Measurements from ENCODE around the gene ZNF761. TPM values are rescaled to one million over a fixed set of nuclear protein-coding genes. Genes with fewer than 3 reads are reported as not detected.
"Not testable (repeated sequence)": the region's sequence is repeated elsewhere in the genome, so short reads cannot be mapped to it uniquely, and the experiment has no call there.

Gene ZNF761
- total RNA-seq, 1 donor from 2014 or later = 22.1 TPM

GRCh38 chr19:53485046-53486004, 53.5 kb downstream of the ZNF761 start:
- no peak overlapping the region for H3K4me3 ChIP-seq
- H3K4me3 Mint-ChIP-seq = no peak overlapping the region
- peaks cover 62% of the 10 kb centered on the region for H3K9me3 Mint-ChIP-seq
- DNase-seq (ENCODE audit: low spot score) = no peak
- no peaks in the 10 kb centered on the region for H3K27me3 Mint-ChIP-seq (ENCODE audit: insufficient read depth, low read depth)
- no peaks in the 10 kb centered on the region for H3K27me3 ChIP-seq
- H3K36me3 ChIP-seq = peaks cover 9% of the 10 kb centered on the region
- H3K79me2 ChIP-seq (ENCODE audit: low read depth) = peaks cover 9% of the 10 kb centered on the region
- no peak overlapping the region for H3K27ac Mint-ChIP-seq
- no peak overlapping the region for H3K9ac ChIP-seq
- no peak overlapping the region for H3K27ac ChIP-seq
- no peaks in the 10 kb centered on the region for H3K4me1 ChIP-seq
- H3K4me2 ChIP-seq = no peak overlapping the region
- no peaks in the 10 kb centered on the region for H4K20me1 ChIP-seq (ENCODE audit: low read depth)
- peaks cover 7% of the 10 kb centered on the region for H3K9me3 ChIP-seq (ENCODE audit: low read depth)
- H2AFZ ChIP-seq (replicated peaks) = no peak overlapping the region
- H3K36me3 Mint-ChIP-seq = peaks cover 74% of the 10 kb centered on the region
- no peaks in the 10 kb centered on the region for H3K4me1 Mint-ChIP-seq
- H3F3A ChIP-seq (ENCODE audit: low read depth) = no peaks in the 10 kb centered on the region
- TF ChIP-seq CTCF (IDR thresholded peaks at IDR 0.05) = no peak
- TF ChIP-seq EZH2phosphoT487 (IDR thresholded peaks at IDR 0.05) = no peak
- TF ChIP-seq EZH2 (IDR thresholded peaks at IDR 0.05) = no peak

- no peak for DNase-seq (ENCODE audit: low spot score)
- peaks cover 2% of the 10 kb centered on the region for H3K27me3 Mint-ChIP-seq (ENCODE audit: insufficient read depth, low read depth)
- no peaks in the 10 kb centered on the region for H4K20me1 ChIP-seq (ENCODE audit: low read depth)
Measured at GRCh38 chr19:53492153-53492552, 60.4 kb downstream of the ZNF761 start.

GRCh38 chr19:53497311-53498023, 65.7 kb downstream of the ZNF761 start:
- Mint-ChIP-seq H3K36me3 (peaks cover 20% of the 10 kb centered on the region), H3K9me3 (peaks cover 27% of the 10 kb centered on the region), H3K27ac (peak overlapping the region; percentile 47)
- not testable (repeated sequence) for H3K9ac ChIP-seq; H2AFZ ChIP-seq (replicated peaks); H3K4me3 ChIP-seq; H3K9me3 ChIP-seq (ENCODE audit: low read depth); H3K27ac ChIP-seq; H3K4me2 ChIP-seq; H3F3A ChIP-seq (ENCODE audit: low read depth); DNase-seq (ENCODE audit: low spot score); H3K27me3 ChIP-seq; H3K4me3 Mint-ChIP-seq; H4K20me1 ChIP-seq (ENCODE audit: low read depth); H3K4me1 Mint-ChIP-seq; H3K79me2 ChIP-seq (ENCODE audit: low read depth); H3K27me3 Mint-ChIP-seq (ENCODE audit: insufficient read depth, low read depth); H3K4me1 ChIP-seq
- peaks cover 11% of the 10 kb centered on the region for H3K36me3 ChIP-seq

More at GRCh38 chr19:53492153-53492552, 60.4 kb downstream of the ZNF761 start:
- Histone ChIP-seq H3K4me3 (no peak overlapping the region), H3F3A (ENCODE audit: low read depth) (no peaks in the 10 kb centered on the region), H3K27ac (no peak overlapping the region), H2AFZ (replicated peaks) (no peak overlapping the region), H3K4me2 (no peak overlapping the region), H3K79me2 (ENCODE audit: low read depth) (no peaks in the 10 kb centered on the region), H3K27me3 (no peaks in the 10 kb centered on the region), H3K9ac (no peak overlapping the region), H3K36me3 (peaks cover 41% of the 10 kb centered on the region), H3K9me3 (ENCODE audit: low read depth) (no peaks in the 10 kb centered on the region), H3K4me1 (no peaks in the 10 kb centered on the region)
- no peak overlapping the region for H3K27ac Mint-ChIP-seq
- H3K4me3 Mint-ChIP-seq = no peak overlapping the region
- peaks cover 63% of the 10 kb centered on the region for H3K36me3 Mint-ChIP-seq
- peaks cover 64% of the 10 kb centered on the region for H3K9me3 Mint-ChIP-seq
- peaks cover 1% of the 10 kb centered on the region for H3K4me1 Mint-ChIP-seq
- TF ChIP-seq EZH2 (IDR thresholded peaks at IDR 0.05) (no peak), EZH2phosphoT487 (IDR thresholded peaks at IDR 0.05) (no peak), CTCF (IDR thresholded peaks at IDR 0.05) (no peak)

GRCh38 chr19:53498024-53498395, 66.2 kb downstream of the ZNF761 start:
- not testable (repeated sequence) for H3K4me3 ChIP-seq; H3K27me3 ChIP-seq; H3K4me2 ChIP-seq; DNase-seq (ENCODE audit: low spot score); H2AFZ ChIP-seq (replicated peaks); H3K27ac ChIP-seq; H3K4me3 Mint-ChIP-seq; H3K9me3 ChIP-seq (ENCODE audit: low read depth); H3K79me2 ChIP-seq (ENCODE audit: low read depth); H3K4me1 ChIP-seq; H3K27me3 Mint-ChIP-seq (ENCODE audit: insufficient read depth, low read depth); H3K4me1 Mint-ChIP-seq; H3F3A ChIP-seq (ENCODE audit: low read depth); H3K9ac ChIP-seq; H4K20me1 ChIP-seq (ENCODE audit: low read depth); H3K27ac Mint-ChIP-seq
- H3K36me3 ChIP-seq = peaks cover 10% of the 10 kb centered on the region
- H3K36me3 Mint-ChIP-seq = peaks cover 15% of the 10 kb centered on the region
- H3K9me3 Mint-ChIP-seq = peaks cover 24% of the 10 kb centered on the region

GRCh38 chr19:53503151-53503550, 71.4 kb downstream of the ZNF761 start:
- H3K27ac ChIP-seq; DNase-seq (ENCODE audit: low spot score); H3F3A ChIP-seq (ENCODE audit: low read depth); H3K27me3 Mint-ChIP-seq (ENCODE audit: insufficient read depth, low read depth); H3K79me2 ChIP-seq (ENCODE audit: low read depth); H3K4me2 ChIP-seq; H4K20me1 ChIP-seq (ENCODE audit: low read depth); H3K4me1 Mint-ChIP-seq; H3K9me3 ChIP-seq (ENCODE audit: low read depth); H3K36me3 Mint-ChIP-seq; H3K36me3 ChIP-seq; H3K27ac Mint-ChIP-seq; H3K4me3 Mint-ChIP-seq; H3K27me3 ChIP-seq; H2AFZ ChIP-seq (replicated peaks); H3K4me3 ChIP-seq; H3K9ac ChIP-seq; H3K4me1 ChIP-seq: not testable (repeated sequence)
- H3K9me3 Mint-ChIP-seq = peaks cover 10% of the 10 kb centered on the region

- not testable (repeated sequence) for H3F3A ChIP-seq (ENCODE audit: low read depth); H3K4me3 ChIP-seq; H3K9ac ChIP-seq; H3K27me3 Mint-ChIP-seq (ENCODE audit: insufficient read depth, low read depth); H3K27me3 ChIP-seq; H4K20me1 ChIP-seq (ENCODE audit: low read depth); H3K79me2 ChIP-seq (ENCODE audit: low read depth); H3K36me3 ChIP-seq; H3K36me3 Mint-ChIP-seq; H3K9me3 ChIP-seq (ENCODE audit: low read depth); H3K4me1 Mint-ChIP-seq; H3K27ac Mint-ChIP-seq; H2AFZ ChIP-seq (replicated peaks); H3K4me3 Mint-ChIP-seq; H3K4me1 ChIP-seq; H3K4me2 ChIP-seq; H3K27ac ChIP-seq; DNase-seq (ENCODE audit: low spot score)
- peaks cover 10% of the 10 kb centered on the region for H3K9me3 Mint-ChIP-seq
Measured at GRCh38 chr19:53503671-53504364, 72.0 kb downstream of the ZNF761 start.
